H1 (cell line): ENCODE data around the gene CD4. TPM values are rescaled to one million over a fixed set of nuclear protein-coding genes. Genes with fewer than 3 reads are reported as not detected.

ENCODE experiments used
- CTCF ChIA-PET: fragments of 300-600 bp; sonication (Branson Sonifier 250); formaldehyde crosslinking; loops from one replicate; lab custom pipeline; 2021; ENCODE audit not compliant: partially characterized antibody; lab: Charles Lee
- POLR2A ChIA-PET: fragments of 300-600 bp; sonication (Branson Sonifier 250); formaldehyde crosslinking; loops from one replicate; lab custom pipeline; 2021; ENCODE audit warnings: inconsistent platforms; ENCODE audit not compliant: partially characterized antibody; lab: Charles Lee
- DNase-seq, 2 experiments: peaks; one replicate each; pipeline versions ENCODE4 v3.0.0 to v3.0.0-alpha.2; 2010 to 2022; ENCODE audit warnings: low spot score in 2 of 2, low read depth in 1 of 2, mixed read lengths in 1 of 2
- FAIRE-seq: peaks from 2 replicates; lab custom pipeline; 2011; peaks lifted over from hg19 to GRCh38; lab: Jason Lieb, UNC
- H2AFZ ChIP-seq: 2 replicates; pipeline ENCODE4 v1.8.1; 2012; ENCODE audit warnings: low read length, inconsistent platforms
- H2AK5ac ChIP-seq: 2 replicates; pipeline ENCODE4 v1.6.1; 2013; ENCODE audit warnings: low read depth, low read length
- H2BK120ac ChIP-seq: replicated peaks from 2 replicates; pipeline ENCODE3; 2013; ENCODE audit warnings: low read depth, low read length, inconsistent platforms
- H2BK12ac ChIP-seq: 2 replicates; pipeline ENCODE4 v1.6.1; 2013; ENCODE audit warnings: low read depth, low read length
- H2BK15ac ChIP-seq: 2 replicates; pipeline ENCODE4 v1.6.1; 2013; ENCODE audit warnings: low read length
- H2BK20ac ChIP-seq: 2 replicates; pipeline ENCODE4 v1.6.1; 2013; ENCODE audit warnings: low read length
- H2BK5ac ChIP-seq: 2 replicates; pipeline ENCODE4 v1.6.1; 2013; ENCODE audit warnings: low read depth, low read length
- H3K14ac ChIP-seq: 2 replicates; pipeline ENCODE4 v1.6.1; 2013; ENCODE audit warnings: inconsistent platforms; ENCODE audit not compliant: insufficient read length
- H3K18ac ChIP-seq: 2 replicates; pipeline ENCODE4 v1.6.1; 2013; ENCODE audit warnings: low read length; ENCODE audit errors: extremely low read depth
- H3K23ac ChIP-seq: 2 replicates; pipeline ENCODE4 v1.6.1; 2013; ENCODE audit warnings: inconsistent platforms; ENCODE audit not compliant: insufficient read length
- H3K23me2 ChIP-seq: 2 replicates; pipeline ENCODE4 v1.6.1; 2013; ENCODE audit warnings: low read depth, low read length
- H3K27ac ChIP-seq: 2 replicates; pipeline ENCODE4 v1.6.1; 2011; ENCODE audit warnings: low read depth, low read length, inconsistent platforms
- H3K27me3 ChIP-seq, 4 experiments: replicated peaks in 1 of 4; 1 replicate in 1 of 4; 2 replicates in 3 of 4; pipeline versions ENCODE4 v1.6.1 to v1.8.1; 2011 to 2013; ENCODE audit warnings: low read length in 3 of 4, mild to moderate bottlenecking in 3 of 4, inconsistent platforms in 2 of 4, mixed read lengths in 2 of 4, moderate library complexity in 1 of 4; ENCODE audit not compliant: control insufficient read depth in 3 of 4, insufficient read depth in 3 of 4; ENCODE audit errors: extremely low read depth in 1 of 4
- H3K36me3 ChIP-seq, 4 experiments: 2 replicates each; pipeline versions ENCODE4 v1.6.1 to v1.8.1; 2011 to 2013; ENCODE audit warnings: mild to moderate bottlenecking in 4 of 4, low read length in 3 of 4, moderate library complexity in 2 of 4, control low read depth in 1 of 4, inconsistent platforms in 1 of 4; ENCODE audit not compliant: insufficient read depth in 4 of 4, control insufficient read depth in 2 of 4
- H3K4ac ChIP-seq: replicated peaks from 2 replicates; pipeline ENCODE3; 2013; ENCODE audit warnings: low read length, low read depth, mixed read lengths, inconsistent platforms; ENCODE audit not compliant: insufficient read length
- H3K4me1 ChIP-seq, 4 experiments: replicated peaks in 1 of 4; 1 replicate in 1 of 4; 2 replicates in 3 of 4; pipeline versions ENCODE4 v1.6.1 to v1.8.1; 2011 to 2013; ENCODE audit warnings: low read length in 3 of 4, inconsistent platforms in 2 of 4, mixed read lengths in 1 of 4; ENCODE audit not compliant: insufficient read depth in 4 of 4, control insufficient read depth in 3 of 4
- H3K4me2 ChIP-seq, 2 experiments: 2 replicates each; pipeline versions ENCODE4 v1.6.1 to v1.8.1; 2011 to 2013; ENCODE audit warnings: low read depth in 2 of 2, low read length in 2 of 2, control low read depth in 1 of 2, inconsistent platforms in 1 of 2, mild to moderate bottlenecking in 1 of 2; ENCODE audit not compliant: insufficient read depth in 1 of 2
- H3K4me3 ChIP-seq, 4 experiments: fragments of 200-600, 300-600 bp in 1 of 4; sonication (generic), shearing (Covaris generic), sonication (Bioruptor Twin) in 1 of 4; 2 replicates each; pipeline versions ENCODE4 v1.5.1 to v1.8.1; 2011 to 2016; ENCODE audit warnings: low read length in 4 of 4, low read depth in 3 of 4, control low read depth in 2 of 4, inconsistent platforms in 2 of 4, mild to moderate bottlenecking in 2 of 4, mixed read lengths in 1 of 4, moderate library complexity in 1 of 4; ENCODE audit not compliant: insufficient read depth in 2 of 4; ENCODE audit errors: extremely low read depth in 1 of 4
- H3K56ac ChIP-seq: replicated peaks from 2 replicates; pipeline ENCODE3; 2013; ENCODE audit warnings: low read depth, mild to moderate bottlenecking, mixed read lengths, low read length, inconsistent platforms; ENCODE audit not compliant: insufficient read length
- H3K79me1 ChIP-seq: 2 replicates; pipeline ENCODE4 v1.6.1; 2013; ENCODE audit warnings: low read depth, low read length, control low read depth
- H3K79me2 ChIP-seq, 2 experiments: 2 replicates each; pipeline versions ENCODE4 v1.6.1 to v1.8.1; 2012 to 2013; ENCODE audit warnings: low read length in 2 of 2, mild to moderate bottlenecking in 2 of 2, inconsistent platforms in 1 of 2; ENCODE audit not compliant: insufficient read depth in 2 of 2, control insufficient read depth in 1 of 2
- H3K9ac ChIP-seq, 4 experiments: replicated peaks in 1 of 4; 1 replicate in 1 of 4; 2 replicates in 3 of 4; pipeline versions ENCODE4 v1.6.1 to v1.8.1; 2011 to 2013; ENCODE audit warnings: low read depth in 3 of 4, low read length in 3 of 4, control low read depth in 2 of 4, mild to moderate bottlenecking in 2 of 4, moderate library complexity in 2 of 4, inconsistent platforms in 1 of 4; ENCODE audit errors: extremely low read depth in 1 of 4
- H3K9me3 ChIP-seq, 2 experiments: 2 replicates each; pipeline versions ENCODE4 v1.6.1 to v1.8.1; 2012 to 2013; ENCODE audit warnings: mild to moderate bottlenecking in 2 of 2, moderate library complexity in 2 of 2, control low read depth in 1 of 2, inconsistent platforms in 1 of 2, low read depth in 1 of 2, low read length in 1 of 2, mixed read lengths in 1 of 2; ENCODE audit not compliant: insufficient read depth in 2 of 2
- H4K20me1 ChIP-seq, 2 experiments: replicated peaks in 1 of 2; 2 replicates each; pipeline versions ENCODE3 to v1.8.1; 2011 to 2013; ENCODE audit warnings: inconsistent platforms in 2 of 2, low read length in 2 of 2, mild to moderate bottlenecking in 1 of 2; ENCODE audit not compliant: insufficient read depth in 2 of 2, control insufficient read depth in 1 of 2
- H4K5ac ChIP-seq: 2 replicates; pipeline ENCODE4 v1.6.1; 2013; ENCODE audit warnings: low read length, low read depth, mixed read lengths, inconsistent platforms; ENCODE audit not compliant: insufficient read length
- H4K8ac ChIP-seq: 2 replicates; pipeline ENCODE4 v1.8.0; 2013; ENCODE audit warnings: mild to moderate bottlenecking, moderate library complexity, low read length, inconsistent platforms; ENCODE audit not compliant: insufficient read depth; ENCODE audit errors: extremely low read depth
- H4K91ac ChIP-seq: replicated peaks from 2 replicates; pipeline ENCODE3; 2013; ENCODE audit warnings: low read length, mixed read lengths, inconsistent platforms; ENCODE audit not compliant: insufficient read length
- KDM4A ChIP-seq: IDR thresholded peaks from one replicate; pipeline ENCODE4 v1.7.1; 2012; ENCODE audit warnings: low read depth, mild to moderate bottlenecking, moderate library complexity, low read length, inconsistent platforms; ENCODE audit not compliant: severe bottlenecking
- MAFK ChIP-seq: IDR thresholded peaks from 2 replicates; pipeline ENCODE4 v1.6.1; 2012; ENCODE audit warnings: low read depth, mild to moderate bottlenecking, improper control_type of control experiment, low read length
- SAP30 ChIP-seq: fragments of 300-600 bp; sonication (generic); IDR thresholded peaks from 2 replicates; pipeline ENCODE4 v1.7.1; 2012; ENCODE audit warnings: low read length, moderate library complexity, mild to moderate bottlenecking, inconsistent platforms; ENCODE audit not compliant: insufficient read depth, insufficient replicate concordance
- TCF12 ChIP-seq: IDR thresholded peaks from 2 replicates; pipeline ENCODE4 v1.6.1; 2011; ENCODE audit warnings: low read depth, mild to moderate bottlenecking, low read length
- WGBS, 2 experiments: shearing (Covaris generic) in 1 of 2; methylation state at CpG; one replicate each; pipeline versions ENCODE4 v1.1.6 to v1.1.7; 2013 to 2015; ENCODE audit warnings: low lambda C conversion rate in 2 of 2, mixed read lengths in 2 of 2, inconsistent platforms in 1 of 2, low coverage in 1 of 2, missing lambda C conversion rate in 1 of 2; ENCODE audit not compliant: insufficient replicate concordance in 2 of 2, insufficient coverage in 1 of 2, insufficient read length in 1 of 2; ENCODE audit errors: extremely low coverage in 1 of 2, missing lambda C conversion rate in 1 of 2; 5-methylcytosine and 5-hydroxymethylcytosine counted together
- polyA plus RNA-seq, 7 experiments: library from polyadenylated mRNA; depleted of rRNA in 3 of 7; stranded (reverse) in 5 of 7; unstranded in 2 of 7; fragments of >200 nt in 5 of 7; fragments of 200-250 nt in 2 of 7; gene quantifications; 1 replicate in 5 of 7; 2 replicates in 1 of 7; 4 replicates in 1 of 7; pipeline versions ENCODE4 v1.2.1 to v1.2.3, GENCODE V29; 2011 to 2013; ENCODE audit warnings: missing spikeins in 2 of 7, mixed read lengths in 2 of 7
- total RNA-seq: library from RNA; stranded (reverse); fragmentation: NEBNext Ultra II Directional; extraction: Animal tissue kit (Norgen Biotek cat#: 25700); gene quantifications from 2 replicates; pipeline ENCODE4 v1.2.1, GENCODE V29; 2021

The CD4 gene
- total and polyA plus RNA-seq, 2 of the 8 experiments (the other 6 are each of a cell fraction or from before 2014, with no cell fraction given): 3.4 to 5.1 TPM

- Histone ChIP-seq H3K9ac (no peak overlapping the region), H3K23me2 (no peaks in the 10 kb centered on the region), H2AFZ (no peak overlapping the region; the same call in 1 of the 2 replicates), H2BK12ac (no peak overlapping the region), H4K91ac (no peak overlapping the region), H2BK120ac (no peak overlapping the region), H3K36me3 (no peaks in the 10 kb centered on the region), H2BK15ac (no peak overlapping the region), H3K79me2 (no peaks in the 10 kb centered on the region), H3K18ac (no peak overlapping the region), H3K27ac (no peak overlapping the region), H2BK5ac (no peak overlapping the region), H3K4me1 (peaks cover 4 to 10% (median 6%) of the 10 kb centered on the region in 4 experiments; a peak in 6 of 7 replicates), H3K4me2 (0 out of 4 replicates have a peak overlapping the region, but pooled peaks have one; percentile 4 to 6), H2AK5ac (no peak overlapping the region), H3K56ac (no peak overlapping the region), H3K23ac (no peak overlapping the region), H3K9me3 (no peaks in the 10 kb centered on the region), H3K27me3 (no peaks in the 10 kb centered on the region), H2BK20ac (no peak overlapping the region), H3K14ac (no peak overlapping the region), H4K20me1 (no peaks in the 10 kb centered on the region), H3K79me1 (no peaks in the 10 kb centered on the region), H3K4me3 (no peak overlapping the region; a peak in 1 of 8 replicates), H3K4ac (no peak overlapping the region), H4K5ac (no peak overlapping the region), H4K8ac (no peak overlapping the region)
- 97% methylated on average over 5 of the region's 5 CpGs; no CpG with 5 or more reads in 1 of the 2 experiments for WGBS, 2 experiments
- no peak for FAIRE-seq
- CTCF ChIA-PET: interaction anchor here (0.5 to 29.6 kb wide), 6 partner anchors 9 to 1162 kb away, joined by 3 to 532 read pairs (median 3); partner anchors contain the start of genes C1RL, GNB3, GPR162 and MLF2
- TF ChIP-seq KDM4A (no peak), MAFK (peak; percentile 24; the same call in 1 of the 2 replicates), TCF12 (no peak), SAP30 (no peak)
- no peak for DNase-seq
- POLR2A ChIA-PET: interaction anchor here (0.6 to 0.8 kb wide), 4 partner anchors 9 to 283 kb away, joined by 3 to 4 read pairs (median 3); partner anchors contain the start of gene GPR162
These were observed 2.0 kb upstream of the CD4 start for GRCh38 chr12:6787309-6787708.
